ENCODE data around the gene OVOL1. TPM values are rescaled to one million over a fixed set of nuclear protein-coding genes. Genes with fewer than 3 reads are reported as not detected.

OVOL1 gene
- total and polyA plus RNA-seq, 2 donors (not counting 1 experiment from before 2014, with no cell fraction given), result 0.15 to 0.66 TPM

GRCh38 chr11:65814131-65814985 lies 27.5 kb downstream of the OVOL1 start:
- Histone ChIP-seq H3K27me3 (replicated peaks in 1 of 4; ENCODE audit: control extremely low read depth in 1 of 4, control insufficient read depth in 3 of 4, insufficient read depth in 4 of 4, low read length in 3 of 4) (no peaks in the 10 kb centered on the region), H3K4me3 (ENCODE audit: control extremely low read depth in 1 of 5, extremely low read depth in 1 of 5, insufficient read depth in 1 of 5, low read depth in 2 of 5, low read length in 4 of 5) (no peak overlapping the region), H4K20me1 (ENCODE audit: control insufficient read depth, insufficient read depth, low read length, poor library complexity, severe bottlenecking) (no peaks in the 10 kb centered on the region), H3K79me2 (ENCODE audit: control insufficient read depth, insufficient read depth, low read length) (no peaks in the 10 kb centered on the region), H3K9me3 (ENCODE audit: control extremely low read depth in 1 of 3, control insufficient read depth in 2 of 3, insufficient read depth in 1 of 3, low read length in 2 of 3) (no peaks in the 10 kb centered on the region), H3K4me1 (ENCODE audit: control insufficient read depth in 2 of 2, insufficient read depth in 2 of 2, low read length in 2 of 2) (peaks cover 6 to 13% of the 10 kb centered on the region in 2 donors), H3K36me3 (replicated peaks in 1 of 2; ENCODE audit: control extremely low read depth in 1 of 2, control insufficient read depth in 1 of 2, extremely low read depth in 1 of 2, insufficient read depth in 2 of 2, low read length in 1 of 2) (no peaks in the 10 kb centered on the region), H3K27ac (ENCODE audit: low read length in 2 of 2) (no peak overlapping the region), H2AFZ (ENCODE audit: insufficient read depth, low read depth, low read length, poor library complexity, severe bottlenecking) (no peak overlapping the region), H3K4me2 (replicated peaks; ENCODE audit: low read depth, low read length, poor library complexity, severe bottlenecking) (no peak overlapping the region), H3K9ac (ENCODE audit: low read length) (no peak overlapping the region)
- 80% methylated on average over 16 of the region's 18 CpGs for WGBS (ENCODE audit: insufficient coverage)
- TF ChIP-seq CTCF (IDR thresholded peaks at IDR 0.05) (no peak), EZH2 (IDR thresholded peaks at IDR 0.05; ENCODE audit: borderline replicate concordance, insufficient read depth, low read depth, low read length, poor library complexity, severe bottlenecking) (no peak)
- intact Hi-C loops (cut with micrococcal nuclease), result no loop called here
- POLR2A ChIA-PET, result interaction anchor here (0.7 kb wide), 1 partner anchor 38 kb away, joined by 4 read pairs; no protein-coding TSS in a partner anchor
- Mint-ChIP-seq H3K27ac (no peak overlapping the region), H3K9me3 (ENCODE audit: insufficient read depth) (no peaks in the 10 kb centered on the region), H3K27me3 (peaks cover 4% of the 10 kb centered on the region), H3K4me3 (no peak overlapping the region), H3K4me1 (peaks cover 9% of the 10 kb centered on the region)
- CTCF ChIA-PET, result interaction anchor here (1.0 to 1.5 kb wide), 3 partner anchors 22 to 102 kb away, joined by 3 to 5 read pairs (median 4); partner anchors contain the start of gene KAT5
- no peak for DNase-seq
- ATAC-seq (ENCODE audit: low read depth), result no peak
